GM23338 (cell line): Measurements from ENCODE around the gene NSG2. TPM values are rescaled to one million over a fixed set of nuclear protein-coding genes. Genes with fewer than 3 reads are reported as not detected.
A peak's percentile ranks its signal among the peaks of the same experiment; 100 is the strongest.

ENCODE experiments used
- ATAC-seq: fragments of 200-7000 bp; cut with Tn5 transposase; 3 replicates; pipeline ENCODE4 v1.9.1; 2020
- DNase-seq: peaks from one replicate; pipeline ENCODE4 v3.0.0-alpha.2; 2015; ENCODE audit warnings: low spot score
- H2AFZ ChIP-seq: fragments of 200-600 bp; sonication (generic); 2 replicates; pipeline ENCODE4 v1.8.0; 2016; ENCODE audit warnings: antibody characterized with exemption, mild to moderate bottlenecking, moderate library complexity
- H3F3A ChIP-seq: fragments of 200-600 bp; sonication (generic); replicated peaks from 2 replicates; pipeline ENCODE4 v1.8.0; 2017; ENCODE audit warnings: antibody characterized with exemption, mixed run types, low read depth
- H3K27ac ChIP-seq: fragments of 200-600 bp; sonication (generic); 2 replicates; pipeline ENCODE4 v1.6.1; 2016; ENCODE audit warnings: low read depth
- H3K27me3 ChIP-seq: fragments of 200-600 bp; sonication (generic); 2 replicates; pipeline ENCODE4 v1.8.0; 2016; ENCODE audit warnings: mild to moderate bottlenecking, mixed run types, moderate library complexity; ENCODE audit not compliant: insufficient read depth
- H3K36me3 ChIP-seq: fragments of 200-600 bp; sonication (generic); 2 replicates; pipeline ENCODE4 v1.8.0; 2016; ENCODE audit warnings: mild to moderate bottlenecking; ENCODE audit not compliant: insufficient read depth
- H3K4me1 ChIP-seq: fragments of 200-600 bp; sonication (generic); 2 replicates; pipeline ENCODE4 v1.8.0; 2016; ENCODE audit warnings: mild to moderate bottlenecking, moderate library complexity; ENCODE audit not compliant: insufficient read depth
- H3K4me2 ChIP-seq: fragments of 200-600 bp; sonication (generic); 2 replicates; pipeline ENCODE4 v1.7.1; 2017; ENCODE audit warnings: mixed run types
- H3K4me3 ChIP-seq: fragments of 200-600 bp; sonication (generic); 2 replicates; pipeline ENCODE4 v1.6.1; 2016; ENCODE audit warnings: mixed run types
- H3K79me2 ChIP-seq: fragments of 200-600 bp; sonication (generic); replicated peaks from 2 replicates; pipeline ENCODE4 v1.8.0; 2017; ENCODE audit warnings: mild to moderate bottlenecking; ENCODE audit not compliant: insufficient read depth
- H3K9me2 ChIP-seq: fragments of 200-600 bp; sonication (generic); 2 replicates; pipeline ENCODE4 v1.8.0; 2017; ENCODE audit not compliant: insufficient read depth
- H4K20me1 ChIP-seq: fragments of 200-600 bp; sonication (generic); replicated peaks from 2 replicates; pipeline ENCODE4 v1.8.0; 2017; ENCODE audit warnings: mild to moderate bottlenecking; ENCODE audit not compliant: insufficient read depth
- H3K27ac Mint-ChIP-seq: 2 replicates; pipeline ENCODE4 v1.8.0; 2020; ENCODE audit warnings: inconsistent platforms, mild to moderate bottlenecking, moderate library complexity, mixed read lengths
- H3K27me3 Mint-ChIP-seq: 3 replicates; pipeline ENCODE4 v1.8.0; 2022; ENCODE audit warnings: low read depth, mild to moderate bottlenecking, moderate library complexity, mixed read lengths, inconsistent platforms; ENCODE audit not compliant: insufficient read depth, poor library complexity
- H3K36me3 Mint-ChIP-seq: 3 replicates; pipeline ENCODE4 v1.8.0; 2021; ENCODE audit warnings: low read depth, mild to moderate bottlenecking, inconsistent platforms, moderate library complexity, mixed read lengths
- H3K4me1 Mint-ChIP-seq: 3 replicates; pipeline ENCODE4 v1.8.0; 2020; ENCODE audit warnings: mild to moderate bottlenecking, inconsistent platforms, mixed read lengths
- H3K4me3 Mint-ChIP-seq: 3 replicates; pipeline ENCODE4 v1.8.0; 2021; ENCODE audit warnings: moderate library complexity, mild to moderate bottlenecking, inconsistent platforms, mixed read lengths
- H3K9me3 Mint-ChIP-seq: 3 replicates; pipeline ENCODE4 v1.8.0; 2020; ENCODE audit warnings: moderate library complexity, mild to moderate bottlenecking, inconsistent platforms, mixed read lengths
- EZH2 ChIP-seq: fragments of 200-600 bp; sonication (generic); IDR thresholded peaks from one replicate; pipeline ENCODE4 v1.8.0; 2017; ENCODE audit warnings: antibody characterized with exemption, mild to moderate bottlenecking, low read depth; ENCODE audit not compliant: unreplicated experiment
- EZH2phosphoT487 ChIP-seq: fragments of 200-600 bp; sonication (generic); IDR thresholded peaks from one replicate; pipeline ENCODE4 v1.8.1; 2018; ENCODE audit warnings: antibody characterized with exemption; ENCODE audit not compliant: unreplicated experiment
- REST ChIP-seq: IDR thresholded peaks from one replicate; pipeline ENCODE4 v1.6.1; 2018; ENCODE audit warnings: antibody characterized with exemption; ENCODE audit not compliant: unreplicated experiment
- STAT1 ChIP-seq: IDR thresholded peaks from one replicate; pipeline ENCODE4 v1.6.1; 2016; ENCODE audit warnings: antibody characterized with exemption; ENCODE audit not compliant: unreplicated experiment
- ZNF331 ChIP-seq: fragments of 250-450 bp; sonication (Bioruptor Pico); IDR thresholded peaks from 2 replicates; pipeline ENCODE4 v1.5.0; 2020; ENCODE audit warnings: low read depth, mild to moderate bottlenecking, moderate library complexity
- polyA plus RNA-seq: library from polyadenylated mRNA; unstranded; fragments of >200 nt; fragmentation: Nextera tagmentation; extraction: Ambion mirVana; gene quantifications from 2 replicates; pipeline ENCODE4 v1.2.1, GENCODE V29; 2016
- total RNA-seq: library from RNA; depleted of rRNA; stranded (reverse); fragments of >200 nt; shearing (Covaris generic); gene quantifications from 2 replicates; pipeline ENCODE4 v1.2.3, GENCODE V29; 2014
- TF ChIP-seq, protein P1 (sequence below), 2 experiments: fragments of 200-600 bp in 1 of 2; sonication (generic) in 1 of 2; conservative IDR thresholded peaks; 2 replicates each; pipeline versions ENCODE4 v1.5.1 to v1.6.1; 2016 to 2017; ENCODE audit warnings: antibody characterized with exemption in 2 of 2, low read depth in 2 of 2, mild to moderate bottlenecking in 2 of 2, moderate library complexity in 1 of 2

The NSG2 gene
- total and polyA plus RNA-seq, 2 experiments from 2014 or later, result 0.16 TPM; not detected in 1

DNA sequence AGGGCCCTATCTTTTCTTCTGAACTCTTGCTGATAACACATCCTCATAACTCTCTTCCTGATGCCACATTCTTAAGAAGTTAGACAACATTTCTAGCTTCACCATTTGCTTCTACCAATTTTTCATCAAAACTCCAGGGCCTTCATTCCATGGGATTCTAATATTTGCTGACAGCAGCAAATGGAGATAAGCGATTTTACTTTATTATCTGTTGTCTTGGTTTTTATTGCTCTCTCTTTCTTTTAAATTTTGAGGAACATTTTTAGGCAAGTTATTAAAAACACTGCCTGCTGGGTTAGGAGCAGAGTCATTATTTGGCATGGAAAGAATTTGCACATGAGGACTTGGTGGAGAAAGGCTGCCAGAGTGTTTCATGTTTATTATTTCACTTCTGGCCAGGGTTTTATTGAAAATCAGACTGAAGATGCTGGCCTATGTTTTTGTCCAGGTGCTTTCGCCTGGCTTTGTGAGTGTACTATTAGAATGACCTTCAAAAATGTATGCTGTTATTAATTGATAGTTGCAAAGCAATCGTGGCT, 27.7 kb downstream of the NSG2 start (continued):
- TF ChIP-seq, protein P1, sequence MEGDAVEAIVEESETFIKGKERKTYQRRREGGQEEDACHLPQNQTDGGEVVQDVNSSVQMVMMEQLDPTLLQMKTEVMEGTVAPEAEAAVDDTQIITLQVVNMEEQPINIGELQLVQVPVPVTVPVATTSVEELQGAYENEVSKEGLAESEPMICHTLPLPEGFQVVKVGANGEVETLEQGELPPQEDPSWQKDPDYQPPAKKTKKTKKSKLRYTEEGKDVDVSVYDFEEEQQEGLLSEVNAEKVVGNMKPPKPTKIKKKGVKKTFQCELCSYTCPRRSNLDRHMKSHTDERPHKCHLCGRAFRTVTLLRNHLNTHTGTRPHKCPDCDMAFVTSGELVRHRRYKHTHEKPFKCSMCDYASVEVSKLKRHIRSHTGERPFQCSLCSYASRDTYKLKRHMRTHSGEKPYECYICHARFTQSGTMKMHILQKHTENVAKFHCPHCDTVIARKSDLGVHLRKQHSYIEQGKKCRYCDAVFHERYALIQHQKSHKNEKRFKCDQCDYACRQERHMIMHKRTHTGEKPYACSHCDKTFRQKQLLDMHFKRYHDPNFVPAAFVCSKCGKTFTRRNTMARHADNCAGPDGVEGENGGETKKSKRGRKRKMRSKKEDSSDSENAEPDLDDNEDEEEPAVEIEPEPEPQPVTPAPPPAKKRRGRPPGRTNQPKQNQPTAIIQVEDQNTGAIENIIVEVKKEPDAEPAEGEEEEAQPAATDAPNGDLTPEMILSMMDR (conservative IDR thresholded peaks at IDR 0.05; ENCODE audit: low read depth in 2 of 2), result no peak
- TF ChIP-seq REST (no peak), STAT1 (no peak)

GRCh38 chr5:174074369-174074768, 28.9 kb downstream of the NSG2 start:
- H3K27me3 ChIP-seq, result no peaks in the 10 kb centered on the region
- H4K20me1 ChIP-seq, result no peaks in the 10 kb centered on the region
- Mint-ChIP-seq H3K9me3 (no peaks in the 10 kb centered on the region; the same call in 2 of the 3 replicates), H3K4me1 (no peaks in the 10 kb centered on the region), H3K27me3 (peaks cover 22% of the 10 kb centered on the region), H3K4me3 (no peak overlapping the region), H3K36me3 (no peaks in the 10 kb centered on the region), H3K27ac (no peak overlapping the region)
- no peak overlapping the region for H3K4me2 ChIP-seq
- H3K79me2 ChIP-seq, result no peaks in the 10 kb centered on the region
- H3F3A ChIP-seq, result no peaks in the 10 kb centered on the region
- H3K4me3 ChIP-seq, result no peak overlapping the region
- TF ChIP-seq, protein P1 (conservative IDR thresholded peaks at IDR 0.05; ENCODE audit: low read depth in 2 of 2), result peak in 1 of 2 experiments; percentile 12; a peak in 1 of 4 replicates
- TF ChIP-seq EZH2phosphoT487, result no peak
- no peak overlapping the region for H2AFZ ChIP-seq
- H3K4me1 ChIP-seq, result no peaks in the 10 kb centered on the region
- ATAC-seq (no peak), DNase-seq (no peak)
- no peak overlapping the region for H3K27ac ChIP-seq
- no peaks in the 10 kb centered on the region for H3K9me2 ChIP-seq
- H3K36me3 ChIP-seq, result no peaks in the 10 kb centered on the region

- Histone ChIP-seq H3K27me3 (no peaks in the 10 kb centered on the region), H3K9me2 (no peaks in the 10 kb centered on the region), H2AFZ (no peak overlapping the region), H3K4me1 (no peaks in the 10 kb centered on the region), H3F3A (no peaks in the 10 kb centered on the region), H3K4me2 (no peak overlapping the region), H3K4me3 (no peak overlapping the region), H3K27ac (no peak overlapping the region), H4K20me1 (no peaks in the 10 kb centered on the region), H3K79me2 (no peaks in the 10 kb centered on the region), H3K36me3 (no peaks in the 10 kb centered on the region)
- peaks cover 10% of the 10 kb centered on the region for H3K27me3 Mint-ChIP-seq
- ATAC-seq (no peak), DNase-seq (no peak)
- no peaks in the 10 kb centered on the region for H3K4me1 Mint-ChIP-seq
- no peaks in the 10 kb centered on the region for H3K36me3 Mint-ChIP-seq
- H3K27ac Mint-ChIP-seq, result no peak overlapping the region
- no peak overlapping the region for H3K4me3 Mint-ChIP-seq
- H3K9me3 Mint-ChIP-seq, result no peaks in the 10 kb centered on the region; the same call in 2 of the 3 replicates
- no peak for TF ChIP-seq EZH2phosphoT487
- TF ChIP-seq EZH2, result no peak
- TF ChIP-seq ZNF331 (CRISPR knock-in tag), result no peak
Measured at GRCh38 chr5:174078416-174078815, 32.9 kb downstream of the NSG2 start.
